ENCODE measurements around the gene LCLAT1.

The LCLAT1 gene

DNA sequence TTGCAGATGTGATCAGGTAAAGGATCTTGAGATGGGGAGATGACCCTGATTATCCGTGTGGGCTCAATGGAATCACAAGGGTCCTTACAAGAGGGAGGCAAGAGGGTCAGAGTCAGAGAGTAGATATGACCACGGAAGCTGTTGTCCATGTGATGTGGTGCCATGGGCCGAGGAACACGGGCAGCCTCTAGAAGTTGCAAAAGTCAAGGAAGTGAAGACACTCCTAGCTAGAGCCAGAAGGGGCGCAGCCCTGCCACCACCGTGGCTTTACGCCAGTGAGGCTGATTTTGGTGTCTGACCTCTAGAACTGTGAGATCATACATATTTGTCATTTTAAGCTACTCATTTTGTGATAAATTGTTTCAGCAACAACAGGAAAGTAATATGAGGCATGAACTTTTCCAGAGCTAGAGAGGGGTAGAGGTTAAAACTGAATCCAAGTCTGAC lies 245.8 kb downstream of the LCLAT1 start:
- DNase-seq (ENCODE audit: low read depth, low spot score) = no peak

More for the DNA sequence above, 245.8 kb downstream of the LCLAT1 start:
- H3K4me3 ChIP-seq (ENCODE audit: low read depth, low read length) = no peak overlapping the region
- POLR2A ChIA-PET = interaction anchor here (1.2 kb wide), 1 partner anchor 27 kb away, joined by 4 read pairs; no protein-coding TSS in a partner anchor
- TF ChIP-seq, protein P1, sequence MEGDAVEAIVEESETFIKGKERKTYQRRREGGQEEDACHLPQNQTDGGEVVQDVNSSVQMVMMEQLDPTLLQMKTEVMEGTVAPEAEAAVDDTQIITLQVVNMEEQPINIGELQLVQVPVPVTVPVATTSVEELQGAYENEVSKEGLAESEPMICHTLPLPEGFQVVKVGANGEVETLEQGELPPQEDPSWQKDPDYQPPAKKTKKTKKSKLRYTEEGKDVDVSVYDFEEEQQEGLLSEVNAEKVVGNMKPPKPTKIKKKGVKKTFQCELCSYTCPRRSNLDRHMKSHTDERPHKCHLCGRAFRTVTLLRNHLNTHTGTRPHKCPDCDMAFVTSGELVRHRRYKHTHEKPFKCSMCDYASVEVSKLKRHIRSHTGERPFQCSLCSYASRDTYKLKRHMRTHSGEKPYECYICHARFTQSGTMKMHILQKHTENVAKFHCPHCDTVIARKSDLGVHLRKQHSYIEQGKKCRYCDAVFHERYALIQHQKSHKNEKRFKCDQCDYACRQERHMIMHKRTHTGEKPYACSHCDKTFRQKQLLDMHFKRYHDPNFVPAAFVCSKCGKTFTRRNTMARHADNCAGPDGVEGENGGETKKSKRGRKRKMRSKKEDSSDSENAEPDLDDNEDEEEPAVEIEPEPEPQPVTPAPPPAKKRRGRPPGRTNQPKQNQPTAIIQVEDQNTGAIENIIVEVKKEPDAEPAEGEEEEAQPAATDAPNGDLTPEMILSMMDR (IDR thresholded peaks at IDR 0.05; ENCODE audit: insufficient read depth, low read length, missing control alignments) = no peak
- CTCF ChIA-PET = interaction anchor here (1.1 to 8.6 kb wide), 5 partner anchors 10 to 528 kb away, joined by 4 to 153 read pairs (median 21); no protein-coding TSS in a partner anchor

Data from AG04449 (cell line).